HepG2 (cell line): Measurements from ENCODE around the gene RCAN2.

Experiments used
- CHCHD3 ChIP-seq: sonication (generic); formaldehyde crosslinking; IDR thresholded peaks from 2 replicates; pipeline ENCODE4 v1.8.0; 2022; ENCODE audit warnings: mild to moderate bottlenecking, missing genetic modification reagents, moderate library complexity
- FOXA3 ChIP-seq: IDR thresholded peaks from 2 replicates; pipeline ENCODE4 v1.6.1; 2016; ENCODE audit warnings: missing genetic modification reagents, missing compliant biosample characterization
- POLR2AphosphoS5 ChIP-seq: IDR thresholded peaks from 2 replicates; pipeline ENCODE4 v1.6.1; 2012; ENCODE audit warnings: low read depth, low read length
- RAD21 ChIP-seq: fragments of 450-650 bp; formaldehyde crosslinking; IDR thresholded peaks from 2 replicates; pipeline ENCODE4 v1.5.0; 2020; ENCODE audit warnings: mild to moderate bottlenecking
- SMARCE1 ChIP-seq: fragments of 450-650 bp; IDR thresholded peaks from 2 replicates; pipeline ENCODE4 v1.6.1; 2017; ENCODE audit warnings: borderline replicate concordance
- SUZ12 ChIP-seq: fragments of 150-350 bp; IDR thresholded peaks from 2 replicates; pipeline ENCODE4 v1.6.1; 2014; ENCODE audit warnings: low read depth, low read length
- TMF1 ChIP-seq: sonication (generic); formaldehyde crosslinking; IDR thresholded peaks from 2 replicates; pipeline ENCODE4 v1.8.1; 2022; ENCODE audit warnings: low read depth, missing genetic modification reagents
- ZFP90 ChIP-seq: sonication (generic); formaldehyde crosslinking; IDR thresholded peaks from 2 replicates; pipeline ENCODE4 v1.8.0; 2022; ENCODE audit warnings: missing genetic modification reagents, mild to moderate bottlenecking, inconsistent platforms, borderline replicate concordance
- TF ChIP-seq, protein P1 (sequence below): sonication (generic); formaldehyde crosslinking; IDR thresholded peaks from 2 replicates; pipeline ENCODE4 v1.5.0; 2020; ENCODE audit warnings: mild to moderate bottlenecking, missing genetic modification reagents, moderate library complexity
- TF ChIP-seq, protein P2 (sequence below): sonication (generic); formaldehyde crosslinking; IDR thresholded peaks from 2 replicates; pipeline ENCODE4 v1.4.0; 2020; ENCODE audit warnings: missing genetic modification reagents

DNA sequence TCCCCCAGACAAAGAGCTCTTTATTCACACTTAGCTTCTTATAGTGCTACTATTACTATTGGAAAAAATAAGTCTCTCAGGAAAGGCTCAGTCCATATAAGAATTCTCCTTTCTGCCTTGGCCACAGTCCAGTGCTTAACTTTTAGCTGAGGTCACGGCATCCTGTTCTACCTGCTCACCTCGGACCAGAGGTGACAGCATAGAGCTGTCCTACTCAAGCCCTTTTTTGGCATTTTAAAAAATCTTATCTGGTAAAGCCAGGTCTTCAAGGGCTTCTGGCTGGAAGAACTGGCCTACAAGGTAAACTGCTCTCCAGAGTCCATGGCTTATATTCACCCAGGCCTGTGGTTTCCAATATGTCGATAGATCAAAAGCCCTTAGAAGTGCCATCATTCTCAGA lies 109.7 kb downstream of the RCAN2 start:
- TF ChIP-seq CHCHD3 (CRISPR knock-in tag) (no peak), RAD21 (CRISPR knock-in tag) (no peak), POLR2AphosphoS5 (no peak), ZFP90 (CRISPR knock-in tag) (no peak), TMF1 (CRISPR knock-in tag) (no peak), SUZ12 (no peak), FOXA3 (CRISPR knock-in tag) (no peak), SMARCE1 (no peak)
- TF ChIP-seq, protein P1, sequence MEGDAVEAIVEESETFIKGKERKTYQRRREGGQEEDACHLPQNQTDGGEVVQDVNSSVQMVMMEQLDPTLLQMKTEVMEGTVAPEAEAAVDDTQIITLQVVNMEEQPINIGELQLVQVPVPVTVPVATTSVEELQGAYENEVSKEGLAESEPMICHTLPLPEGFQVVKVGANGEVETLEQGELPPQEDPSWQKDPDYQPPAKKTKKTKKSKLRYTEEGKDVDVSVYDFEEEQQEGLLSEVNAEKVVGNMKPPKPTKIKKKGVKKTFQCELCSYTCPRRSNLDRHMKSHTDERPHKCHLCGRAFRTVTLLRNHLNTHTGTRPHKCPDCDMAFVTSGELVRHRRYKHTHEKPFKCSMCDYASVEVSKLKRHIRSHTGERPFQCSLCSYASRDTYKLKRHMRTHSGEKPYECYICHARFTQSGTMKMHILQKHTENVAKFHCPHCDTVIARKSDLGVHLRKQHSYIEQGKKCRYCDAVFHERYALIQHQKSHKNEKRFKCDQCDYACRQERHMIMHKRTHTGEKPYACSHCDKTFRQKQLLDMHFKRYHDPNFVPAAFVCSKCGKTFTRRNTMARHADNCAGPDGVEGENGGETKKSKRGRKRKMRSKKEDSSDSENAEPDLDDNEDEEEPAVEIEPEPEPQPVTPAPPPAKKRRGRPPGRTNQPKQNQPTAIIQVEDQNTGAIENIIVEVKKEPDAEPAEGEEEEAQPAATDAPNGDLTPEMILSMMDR (CRISPR knock-in tag): no peak
- TF ChIP-seq, protein P2, sequence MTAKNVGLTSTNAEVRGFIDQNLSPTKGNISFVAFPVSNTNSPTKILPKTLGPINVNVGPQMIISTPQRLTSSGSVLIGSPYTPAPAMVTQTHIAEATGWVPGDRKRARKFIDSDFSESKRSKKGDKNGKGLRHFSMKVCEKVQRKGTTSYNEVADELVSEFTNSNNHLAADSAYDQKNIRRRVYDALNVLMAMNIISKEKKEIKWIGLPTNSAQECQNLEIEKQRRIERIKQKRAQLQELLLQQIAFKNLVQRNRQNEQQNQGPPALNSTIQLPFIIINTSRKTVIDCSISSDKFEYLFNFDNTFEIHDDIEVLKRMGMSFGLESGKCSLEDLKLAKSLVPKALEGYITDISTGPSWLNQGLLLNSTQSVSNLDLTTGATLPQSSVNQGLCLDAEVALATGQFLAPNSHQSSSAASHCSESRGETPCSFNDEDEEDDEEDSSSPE (CRISPR knock-in tag): no peak
